Osteoblast (primary cell): ENCODE results near the gene NYAP2. TPM values are rescaled to one million over a fixed set of nuclear protein-coding genes. Genes with fewer than 3 reads are reported as not detected.
A peak's percentile ranks its signal among the peaks of the same experiment; 100 is the strongest.

Source experiments
- DNase-seq: peaks from one replicate; pipeline ENCODE4 v3.0.0; 2011; ENCODE audit warnings: low spot score, mixed read lengths; ENCODE audit not compliant: insufficient read length; ENCODE audit errors: missing footprints
- H2AFZ ChIP-seq: 2 replicates; pipeline ENCODE4 v1.6.0; 2011; ENCODE audit warnings: mild to moderate bottlenecking, low read length
- H3K27ac ChIP-seq: 2 replicates; pipeline ENCODE4 v1.5.1; 2011; ENCODE audit warnings: mild to moderate bottlenecking, low read depth, low read length, moderate library complexity
- H3K27me3 ChIP-seq: 2 replicates; pipeline ENCODE4 v1.6.0; 2012; ENCODE audit warnings: mild to moderate bottlenecking, control low read depth, inconsistent platforms, low read length, moderate library complexity; ENCODE audit not compliant: insufficient read depth
- H3K36me3 ChIP-seq: 2 replicates; pipeline ENCODE4 v1.5.1; 2011; ENCODE audit warnings: mild to moderate bottlenecking, low read length, control low read depth, moderate library complexity; ENCODE audit not compliant: insufficient read depth
- H3K4me1 ChIP-seq: 2 replicates; pipeline ENCODE4 v1.5.1; 2011; ENCODE audit warnings: mild to moderate bottlenecking, low read length, control low read depth, moderate library complexity; ENCODE audit not compliant: insufficient read depth
- H3K4me2 ChIP-seq: 2 replicates; pipeline ENCODE4 v1.6.0; 2011; ENCODE audit warnings: mild to moderate bottlenecking, low read length; ENCODE audit not compliant: insufficient read depth
- H3K4me3 ChIP-seq: fragments of 200-600 bp; sonication (generic); 3 replicates; pipeline ENCODE4 v1.5.1; 2012; ENCODE audit warnings: mild to moderate bottlenecking, low read length, inconsistent platforms; ENCODE audit not compliant: insufficient read depth
- H3K79me2 ChIP-seq: 2 replicates; pipeline ENCODE4 v1.6.0; 2012; ENCODE audit warnings: mild to moderate bottlenecking, low read length, control low read depth, inconsistent platforms; ENCODE audit not compliant: insufficient read depth
- H3K9me3 ChIP-seq: 2 replicates; pipeline ENCODE4 v1.5.1; 2011; ENCODE audit warnings: low read depth, low read length, control low read depth
- H4K20me1 ChIP-seq: 2 replicates; pipeline ENCODE4 v1.6.0; 2012; ENCODE audit warnings: mild to moderate bottlenecking, low read length, control low read depth; ENCODE audit not compliant: insufficient read depth
- total RNA-seq: library from RNA; depleted of rRNA; stranded (reverse); fragments of >200 nt; gene quantifications from 2 replicates; pipeline ENCODE4 v1.2.3, GENCODE V29; 2012
- TF ChIP-seq, protein P1 (sequence below): IDR thresholded peaks from 2 replicates; pipeline ENCODE4 v1.5.1; 2011; ENCODE audit warnings: mild to moderate bottlenecking, low read depth, low read length, moderate library complexity; ENCODE audit errors: extremely low read depth

NYAP2 gene
- total RNA-seq, 1 donor: not detected

DNA sequence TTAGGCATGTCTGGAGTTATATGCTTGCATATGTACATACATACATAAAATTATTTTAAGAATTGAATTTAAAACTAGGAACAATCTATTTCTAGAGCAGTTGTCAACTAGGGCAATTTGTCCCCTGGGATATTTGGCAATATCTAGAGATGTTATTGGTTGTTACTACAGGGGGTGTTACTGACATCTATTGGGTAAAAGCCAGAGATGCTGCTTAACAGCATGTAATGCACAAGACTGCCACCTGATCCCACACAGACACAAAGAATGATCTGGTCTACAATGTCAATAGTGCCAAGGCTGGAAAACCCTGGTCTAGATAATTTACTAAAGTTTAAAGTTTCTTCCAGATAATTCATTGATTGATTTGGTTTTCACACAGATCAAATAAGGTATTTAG lies 185.3 kb downstream of the NYAP2 start:
- H4K20me1 ChIP-seq: no peaks in the 10 kb centered on the region
- H3K36me3 ChIP-seq: no peaks in the 10 kb centered on the region
- no peak overlapping the region for H2AFZ ChIP-seq
- TF ChIP-seq, protein P1, sequence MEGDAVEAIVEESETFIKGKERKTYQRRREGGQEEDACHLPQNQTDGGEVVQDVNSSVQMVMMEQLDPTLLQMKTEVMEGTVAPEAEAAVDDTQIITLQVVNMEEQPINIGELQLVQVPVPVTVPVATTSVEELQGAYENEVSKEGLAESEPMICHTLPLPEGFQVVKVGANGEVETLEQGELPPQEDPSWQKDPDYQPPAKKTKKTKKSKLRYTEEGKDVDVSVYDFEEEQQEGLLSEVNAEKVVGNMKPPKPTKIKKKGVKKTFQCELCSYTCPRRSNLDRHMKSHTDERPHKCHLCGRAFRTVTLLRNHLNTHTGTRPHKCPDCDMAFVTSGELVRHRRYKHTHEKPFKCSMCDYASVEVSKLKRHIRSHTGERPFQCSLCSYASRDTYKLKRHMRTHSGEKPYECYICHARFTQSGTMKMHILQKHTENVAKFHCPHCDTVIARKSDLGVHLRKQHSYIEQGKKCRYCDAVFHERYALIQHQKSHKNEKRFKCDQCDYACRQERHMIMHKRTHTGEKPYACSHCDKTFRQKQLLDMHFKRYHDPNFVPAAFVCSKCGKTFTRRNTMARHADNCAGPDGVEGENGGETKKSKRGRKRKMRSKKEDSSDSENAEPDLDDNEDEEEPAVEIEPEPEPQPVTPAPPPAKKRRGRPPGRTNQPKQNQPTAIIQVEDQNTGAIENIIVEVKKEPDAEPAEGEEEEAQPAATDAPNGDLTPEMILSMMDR: no peak
- H3K4me3 ChIP-seq: no peak overlapping the region
- no peaks in the 10 kb centered on the region for H3K4me1 ChIP-seq
- no peaks in the 10 kb centered on the region for H3K27me3 ChIP-seq
- no peaks in the 10 kb centered on the region for H3K9me3 ChIP-seq
- no peak overlapping the region for H3K27ac ChIP-seq
- no peaks in the 10 kb centered on the region for H3K79me2 ChIP-seq
- H3K4me2 ChIP-seq: no peak overlapping the region
- DNase-seq: peak; percentile 54

DNA sequence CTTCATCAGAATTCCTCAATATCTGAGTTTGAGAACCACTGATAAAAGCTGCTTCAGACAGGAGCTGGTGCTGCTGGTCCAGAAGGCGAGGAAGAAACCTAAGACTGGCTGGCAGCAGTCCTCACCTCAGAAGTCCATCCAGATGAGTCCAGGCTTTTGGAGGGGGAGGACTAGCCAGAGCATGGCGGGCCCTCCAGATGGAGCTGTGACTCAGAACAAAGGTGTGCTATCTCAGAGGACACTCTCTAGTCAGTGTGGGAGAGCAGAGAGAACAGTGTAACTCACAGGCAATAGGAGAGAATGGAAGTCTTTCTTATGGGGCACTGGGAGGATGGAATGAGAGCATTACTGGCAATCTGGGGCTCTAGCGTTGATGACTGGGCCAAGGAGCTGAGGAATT lies 191.4 kb downstream of the NYAP2 start:
- no peaks in the 10 kb centered on the region for H3K79me2 ChIP-seq
- no peak overlapping the region for H3K27ac ChIP-seq
- H3K4me3 ChIP-seq: no peak overlapping the region
- no peaks in the 10 kb centered on the region for H3K4me1 ChIP-seq
- no peaks in the 10 kb centered on the region for H3K36me3 ChIP-seq
- TF ChIP-seq, protein P1: no peak
- no peak overlapping the region for H3K4me2 ChIP-seq
- H3K9me3 ChIP-seq: no peaks in the 10 kb centered on the region
- no peak for DNase-seq
- H3K27me3 ChIP-seq: no peaks in the 10 kb centered on the region
- H2AFZ ChIP-seq: no peak overlapping the region
- H4K20me1 ChIP-seq: no peaks in the 10 kb centered on the region

DNA sequence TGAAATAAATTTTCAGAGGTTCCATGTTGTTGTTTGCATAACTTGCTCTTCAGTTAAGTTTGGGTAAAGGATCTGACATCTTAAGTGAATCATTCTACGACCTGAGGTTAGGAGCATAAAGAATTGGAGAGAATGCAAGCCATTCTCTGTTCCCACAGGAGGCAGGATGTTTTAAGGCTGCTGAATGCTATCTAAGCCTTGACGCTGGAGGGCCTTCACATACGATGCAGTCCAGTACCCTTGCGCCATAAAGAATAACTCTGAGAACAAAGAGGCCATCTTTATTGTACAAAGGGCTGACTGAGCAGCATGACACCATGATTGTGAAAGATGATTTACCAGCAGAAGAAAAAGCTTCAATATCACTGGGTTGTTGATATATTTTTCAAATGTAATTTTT lies 198.4 kb downstream of the NYAP2 start:
- Histone ChIP-seq H3K27ac (no peak overlapping the region), H3K4me2 (no peak overlapping the region), H3K27me3 (no peaks in the 10 kb centered on the region), H2AFZ (no peak overlapping the region), H3K4me3 (no peak overlapping the region), H3K36me3 (no peaks in the 10 kb centered on the region), H4K20me1 (no peaks in the 10 kb centered on the region), H3K79me2 (no peaks in the 10 kb centered on the region), H3K4me1 (peaks cover 4% of the 10 kb centered on the region), H3K9me3 (no peaks in the 10 kb centered on the region)
- TF ChIP-seq, protein P1: no peak
- DNase-seq: no peak

DNA sequence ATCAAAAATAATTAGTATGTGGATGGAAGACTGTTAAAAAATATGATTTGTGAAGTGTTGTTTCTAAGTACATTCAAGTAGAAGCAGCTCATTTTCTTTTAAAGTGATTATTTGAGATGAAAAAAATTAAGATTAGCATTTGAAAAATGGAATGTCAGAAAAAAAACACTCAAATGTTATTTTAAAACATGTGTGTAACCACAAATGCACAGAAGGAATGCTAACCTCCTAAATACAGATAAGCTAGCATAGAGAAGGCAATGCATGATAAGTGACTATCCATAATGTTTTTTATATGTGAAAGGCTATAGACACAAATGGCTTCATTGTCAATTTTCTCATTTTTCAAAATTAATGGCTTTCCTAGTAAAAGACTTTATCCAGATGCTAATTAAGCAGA lies 198.9 kb downstream of the NYAP2 start:
- no peak for DNase-seq
- Histone ChIP-seq H3K27ac (no peak overlapping the region), H3K79me2 (no peaks in the 10 kb centered on the region), H3K9me3 (no peaks in the 10 kb centered on the region), H3K36me3 (no peaks in the 10 kb centered on the region), H3K4me1 (peaks cover 4% of the 10 kb centered on the region), H3K27me3 (no peaks in the 10 kb centered on the region), H2AFZ (no peak overlapping the region), H3K4me2 (no peak overlapping the region), H3K4me3 (no peak overlapping the region), H4K20me1 (no peaks in the 10 kb centered on the region)
- TF ChIP-seq, protein P1: no peak
